Fibroblast of mammary gland (primary cell): ENCODE data around the gene MCCC1.

Experiments used
- DNase-seq: peaks from one replicate; pipeline ENCODE4 v3.0.0-alpha.2; 2010; ENCODE audit warnings: low read depth
- H3K4me3 ChIP-seq: 2 replicates; pipeline ENCODE4 v1.5.1; 2011; ENCODE audit warnings: low read depth, mild to moderate bottlenecking, low read length, moderate library complexity; ENCODE audit not compliant: control insufficient read depth
- TF ChIP-seq, protein P1 (sequence below): conservative IDR thresholded peaks from 2 replicates; pipeline ENCODE4 v1.5.1; 2011; ENCODE audit warnings: low read depth, low read length, inconsistent platforms; ENCODE audit not compliant: control insufficient read depth, insufficient read depth

Gene MCCC1

DNA sequence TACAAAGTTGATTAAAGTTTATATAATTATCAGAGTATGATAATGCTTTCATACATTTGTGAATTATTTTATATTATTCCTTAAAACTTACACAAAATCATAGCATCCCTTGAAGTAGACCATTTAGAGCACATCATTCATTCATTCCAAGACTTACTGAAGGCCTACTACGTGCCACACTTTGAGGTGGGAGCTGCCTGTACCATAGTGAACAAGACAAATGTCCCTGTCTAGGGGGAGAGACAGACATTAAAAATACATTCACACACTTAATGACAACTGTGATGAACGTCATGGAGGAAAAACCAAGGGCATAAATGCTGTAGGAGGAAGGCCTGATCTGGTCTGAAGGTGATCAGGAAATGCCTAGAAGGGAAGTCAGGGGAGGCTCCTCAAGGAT, 12.1 kb downstream of the MCCC1 start:
- no peak for DNase-seq
- TF ChIP-seq, protein P1, sequence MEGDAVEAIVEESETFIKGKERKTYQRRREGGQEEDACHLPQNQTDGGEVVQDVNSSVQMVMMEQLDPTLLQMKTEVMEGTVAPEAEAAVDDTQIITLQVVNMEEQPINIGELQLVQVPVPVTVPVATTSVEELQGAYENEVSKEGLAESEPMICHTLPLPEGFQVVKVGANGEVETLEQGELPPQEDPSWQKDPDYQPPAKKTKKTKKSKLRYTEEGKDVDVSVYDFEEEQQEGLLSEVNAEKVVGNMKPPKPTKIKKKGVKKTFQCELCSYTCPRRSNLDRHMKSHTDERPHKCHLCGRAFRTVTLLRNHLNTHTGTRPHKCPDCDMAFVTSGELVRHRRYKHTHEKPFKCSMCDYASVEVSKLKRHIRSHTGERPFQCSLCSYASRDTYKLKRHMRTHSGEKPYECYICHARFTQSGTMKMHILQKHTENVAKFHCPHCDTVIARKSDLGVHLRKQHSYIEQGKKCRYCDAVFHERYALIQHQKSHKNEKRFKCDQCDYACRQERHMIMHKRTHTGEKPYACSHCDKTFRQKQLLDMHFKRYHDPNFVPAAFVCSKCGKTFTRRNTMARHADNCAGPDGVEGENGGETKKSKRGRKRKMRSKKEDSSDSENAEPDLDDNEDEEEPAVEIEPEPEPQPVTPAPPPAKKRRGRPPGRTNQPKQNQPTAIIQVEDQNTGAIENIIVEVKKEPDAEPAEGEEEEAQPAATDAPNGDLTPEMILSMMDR: no peak
- H3K4me3 ChIP-seq: no peak overlapping the region

DNA sequence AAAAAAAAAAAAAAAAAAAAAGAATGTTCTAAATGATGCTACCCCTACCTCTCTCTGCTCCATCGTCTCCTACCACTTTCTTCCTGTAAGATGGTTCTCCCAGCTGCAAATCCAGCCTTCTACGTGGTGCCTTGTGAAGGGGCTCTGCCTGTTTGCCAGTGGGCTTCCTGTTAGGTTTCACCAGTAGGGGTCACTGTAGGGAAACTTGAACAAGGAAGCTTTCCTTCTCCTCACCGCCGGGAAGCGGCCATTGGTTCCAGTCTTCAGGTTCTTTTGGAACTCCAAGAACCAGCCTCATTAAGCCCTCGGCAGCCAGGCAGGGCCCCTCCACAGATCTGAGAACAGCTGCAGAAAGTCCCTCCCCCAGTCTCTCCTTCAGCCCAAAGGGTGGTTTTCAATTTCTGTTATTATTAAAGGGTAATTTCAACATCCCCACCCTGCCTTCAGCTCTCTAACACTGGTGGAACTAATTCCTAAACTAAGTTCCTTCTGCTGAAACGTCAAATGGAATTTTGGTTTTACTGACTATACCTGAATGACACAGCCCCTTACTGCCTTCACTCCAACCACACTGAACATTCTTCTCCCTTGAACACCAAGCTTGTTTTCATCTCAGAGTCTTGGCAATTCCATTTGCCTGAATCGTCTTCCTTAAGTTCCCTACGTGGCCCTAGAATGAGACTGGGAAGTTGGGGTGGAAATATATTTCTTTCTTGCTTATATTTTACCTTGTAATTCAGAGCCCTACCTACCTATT, 13.5 kb downstream of the MCCC1 start:
- H3K4me3 ChIP-seq: no peak overlapping the region
- TF ChIP-seq, protein P1: peak; percentile 49
- peak; percentile 32 for DNase-seq

DNA sequence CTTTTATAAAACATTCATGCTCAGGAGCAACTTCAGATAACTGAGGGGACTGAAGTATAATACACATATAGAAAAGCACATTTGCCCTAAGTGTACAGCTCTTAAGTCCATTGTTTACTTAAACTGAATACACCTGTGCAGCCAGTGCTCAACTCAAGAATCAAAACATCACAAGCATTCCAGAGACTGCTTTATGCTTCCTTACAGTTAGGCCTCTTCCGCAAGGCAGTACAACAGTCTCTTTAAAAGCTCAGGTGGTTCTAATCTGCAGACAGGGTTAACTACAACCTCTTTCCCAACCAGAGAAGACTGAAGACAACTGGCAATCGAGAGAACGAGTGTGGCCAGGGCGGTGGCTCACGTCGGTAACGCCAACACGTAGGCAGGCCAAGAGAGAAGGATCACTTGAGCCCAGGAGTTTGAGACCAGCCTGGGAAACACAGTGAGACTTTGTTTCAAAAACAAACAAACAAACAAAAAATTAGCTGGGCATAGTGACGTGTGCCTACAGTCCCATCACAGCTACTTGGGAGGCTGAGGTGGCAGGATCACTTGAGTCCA, 16.9 kb downstream of the MCCC1 start:
- no peak for DNase-seq
- TF ChIP-seq, protein P1: no peak

GRCh38 chr3:183081459-183082183, 17.7 kb downstream of the MCCC1 start:
- H3K4me3 ChIP-seq: no peak overlapping the region
- TF ChIP-seq, protein P1: no peak
- DNase-seq: no peak

More for the DNA sequence above, 16.9 kb downstream of the MCCC1 start:
- no peak overlapping the region for H3K4me3 ChIP-seq

- TF ChIP-seq, protein P1: no peak
- no peak for DNase-seq
- H3K4me3 ChIP-seq: no peak overlapping the region
Observed at GRCh38 chr3:183080628-183081027, 18.7 kb downstream of the MCCC1 start.

DNA sequence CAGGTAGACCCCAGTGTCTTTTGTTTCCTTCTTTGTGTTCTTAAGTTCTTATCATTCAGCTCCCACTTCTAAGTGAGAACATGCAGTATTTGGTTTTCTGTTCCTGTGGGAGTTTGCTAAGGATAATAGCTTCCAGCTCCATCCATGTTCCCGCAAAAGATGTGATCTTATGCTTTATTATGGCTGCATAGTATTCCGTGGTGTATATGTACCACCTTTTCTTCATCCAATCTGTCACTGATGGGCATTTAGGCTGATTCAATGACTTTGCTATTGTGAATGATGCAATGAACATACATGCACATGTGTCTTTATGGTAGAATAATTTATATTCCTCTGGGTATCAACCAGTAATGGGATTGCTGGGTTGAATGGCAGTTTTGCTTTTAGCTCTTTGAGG, 24.4 kb downstream of the MCCC1 start:
- H3K4me3 ChIP-seq: no peak overlapping the region
- TF ChIP-seq, protein P1: no peak
- no peak for DNase-seq
